HG02610 (cell line): ENCODE results near the gene TCN1.
A peak's percentile ranks its signal among the peaks of the same experiment; 100 is the strongest.

ENCODE experiments used
- ATAC-seq: cut with Tn5 transposase; IDR thresholded peaks from one replicate; pipeline ENCODE4 v1.9.1; 2021; ENCODE audit warnings: mild to moderate bottlenecking, moderate library complexity; ENCODE audit not compliant: unreplicated experiment

Gene TCN1

GRCh38 chr11:59810189-59810910, 55.9 kb downstream of the TCN1 start, which contains the start of gene MRPL16:
Gene MRPL16, minus strand, starts transcription at chr11:59810778. Its CDS starts 120 bp downstream, at chr11:59810658.
- ATAC-seq, result peak; percentile 98

GRCh38 chr11:59807047-59807610, 59.2 kb downstream of the TCN1 start:
- no peak for ATAC-seq

GRCh38 chr11:59804061-59804460, 62.2 kb downstream of the TCN1 start:
- ATAC-seq, result no peak
